ENCODE results near the gene UBE3C.

GRCh38 chr7:157117796-157118195 is 20.9 kb upstream of the UBE3C start:
- TF ChIP-seq POLR2A (IDR thresholded peaks at IDR 0.05; ENCODE audit: low read depth, low read length) (no peak), POLR2AphosphoS5 (IDR thresholded peaks at IDR 0.05; ENCODE audit: low read depth, low read length) (no peak)
